ENCODE measurements around the gene CEMIP. TPM values are rescaled to one million over a fixed set of nuclear protein-coding genes. Genes with fewer than 3 reads are reported as not detected.

CEMIP gene
- total and polyA plus RNA-seq, 2 of the 13 experiments (the other 11 are each of a cell fraction or from before 2014, with no cell fraction given), result 4.3 to 28.5 TPM

DNA sequence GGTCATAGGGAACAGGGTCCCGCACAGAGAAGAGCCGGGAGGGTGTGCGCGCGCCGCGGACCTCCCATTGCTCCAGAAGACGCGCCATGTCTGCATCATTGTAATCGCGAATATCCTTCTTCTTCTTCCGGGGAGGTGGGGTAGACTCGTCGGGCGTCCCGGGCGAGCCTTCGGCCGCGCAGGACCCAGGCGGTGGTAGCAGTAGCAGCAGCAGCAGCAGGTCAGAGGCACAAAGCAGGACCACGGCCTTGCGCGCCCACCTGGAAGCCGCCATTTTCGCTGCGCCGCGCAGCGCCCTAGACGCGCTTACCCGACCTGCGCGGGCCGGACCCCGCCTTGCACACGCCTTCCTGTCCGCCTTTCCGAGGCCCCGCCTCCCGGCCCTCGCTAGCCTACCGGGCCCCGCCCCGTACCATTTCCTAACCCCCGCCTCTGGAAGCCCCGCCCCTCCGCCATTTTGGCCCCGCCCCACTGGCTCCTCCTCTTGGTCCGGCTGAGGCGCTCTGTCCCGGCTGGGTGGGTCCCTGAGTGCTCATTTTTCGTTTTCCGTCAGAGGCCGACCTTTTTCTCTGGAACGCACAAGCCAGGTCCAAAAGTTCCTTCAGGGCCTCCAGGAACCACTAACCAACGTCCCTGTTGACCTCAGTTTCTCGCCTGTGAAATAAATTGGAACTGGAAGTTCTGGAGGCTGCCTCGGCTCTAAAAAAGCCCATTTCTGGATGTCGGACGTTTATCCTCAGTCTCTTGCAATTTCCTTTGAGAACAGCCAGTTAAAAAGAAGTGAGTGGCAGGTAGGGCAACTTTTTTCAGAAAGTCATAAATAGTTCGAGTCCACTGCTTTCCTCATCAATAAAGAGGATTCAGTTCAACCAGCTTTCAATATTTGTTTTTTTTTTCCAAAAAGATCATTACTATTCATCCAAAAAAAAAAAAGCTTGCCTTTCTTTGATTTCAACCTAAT lies 210.6 kb downstream of the CEMIP start, which contains the start of gene MESD (continued):
- TF ChIP-seq, protein P1, sequence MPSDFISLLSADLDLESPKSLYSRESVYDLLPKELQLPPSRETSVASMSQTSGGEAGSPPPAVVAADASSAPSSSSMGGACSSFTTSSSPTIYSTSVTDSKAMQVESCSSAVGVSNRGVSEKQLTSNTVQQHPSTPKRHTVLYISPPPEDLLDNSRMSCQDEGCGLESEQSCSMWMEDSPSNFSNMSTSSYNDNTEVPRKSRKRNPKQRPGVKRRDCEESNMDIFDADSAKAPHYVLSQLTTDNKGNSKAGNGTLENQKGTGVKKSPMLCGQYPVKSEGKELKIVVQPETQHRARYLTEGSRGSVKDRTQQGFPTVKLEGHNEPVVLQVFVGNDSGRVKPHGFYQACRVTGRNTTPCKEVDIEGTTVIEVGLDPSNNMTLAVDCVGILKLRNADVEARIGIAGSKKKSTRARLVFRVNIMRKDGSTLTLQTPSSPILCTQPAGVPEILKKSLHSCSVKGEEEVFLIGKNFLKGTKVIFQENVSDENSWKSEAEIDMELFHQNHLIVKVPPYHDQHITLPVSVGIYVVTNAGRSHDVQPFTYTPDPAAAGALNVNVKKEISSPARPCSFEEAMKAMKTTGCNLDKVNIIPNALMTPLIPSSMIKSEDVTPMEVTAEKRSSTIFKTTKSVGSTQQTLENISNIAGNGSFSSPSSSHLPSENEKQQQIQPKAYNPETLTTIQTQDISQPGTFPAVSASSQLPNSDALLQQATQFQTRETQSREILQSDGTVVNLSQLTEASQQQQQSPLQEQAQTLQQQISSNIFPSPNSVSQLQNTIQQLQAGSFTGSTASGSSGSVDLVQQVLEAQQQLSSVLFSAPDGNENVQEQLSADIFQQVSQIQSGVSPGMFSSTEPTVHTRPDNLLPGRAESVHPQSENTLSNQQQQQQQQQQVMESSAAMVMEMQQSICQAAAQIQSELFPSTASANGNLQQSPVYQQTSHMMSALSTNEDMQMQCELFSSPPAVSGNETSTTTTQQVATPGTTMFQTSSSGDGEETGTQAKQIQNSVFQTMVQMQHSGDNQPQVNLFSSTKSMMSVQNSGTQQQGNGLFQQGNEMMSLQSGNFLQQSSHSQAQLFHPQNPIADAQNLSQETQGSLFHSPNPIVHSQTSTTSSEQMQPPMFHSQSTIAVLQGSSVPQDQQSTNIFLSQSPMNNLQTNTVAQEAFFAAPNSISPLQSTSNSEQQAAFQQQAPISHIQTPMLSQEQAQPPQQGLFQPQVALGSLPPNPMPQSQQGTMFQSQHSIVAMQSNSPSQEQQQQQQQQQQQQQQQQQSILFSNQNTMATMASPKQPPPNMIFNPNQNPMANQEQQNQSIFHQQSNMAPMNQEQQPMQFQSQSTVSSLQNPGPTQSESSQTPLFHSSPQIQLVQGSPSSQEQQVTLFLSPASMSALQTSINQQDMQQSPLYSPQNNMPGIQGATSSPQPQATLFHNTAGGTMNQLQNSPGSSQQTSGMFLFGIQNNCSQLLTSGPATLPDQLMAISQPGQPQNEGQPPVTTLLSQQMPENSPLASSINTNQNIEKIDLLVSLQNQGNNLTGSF (CRISPR knock-in tag; IDR thresholded peaks at IDR 0.05), result no peak
- TF ChIP-seq KLF11 (CRISPR knock-in tag; IDR thresholded peaks at IDR 0.05), result no peak
- no peak for TF ChIP-seq RARG (CRISPR knock-in tag; IDR thresholded peaks at IDR 0.05; ENCODE audit: low read depth)
- no peak for TF ChIP-seq STAT5B (CRISPR knock-in tag; IDR thresholded peaks at IDR 0.05)
- TF ChIP-seq, protein P2, sequence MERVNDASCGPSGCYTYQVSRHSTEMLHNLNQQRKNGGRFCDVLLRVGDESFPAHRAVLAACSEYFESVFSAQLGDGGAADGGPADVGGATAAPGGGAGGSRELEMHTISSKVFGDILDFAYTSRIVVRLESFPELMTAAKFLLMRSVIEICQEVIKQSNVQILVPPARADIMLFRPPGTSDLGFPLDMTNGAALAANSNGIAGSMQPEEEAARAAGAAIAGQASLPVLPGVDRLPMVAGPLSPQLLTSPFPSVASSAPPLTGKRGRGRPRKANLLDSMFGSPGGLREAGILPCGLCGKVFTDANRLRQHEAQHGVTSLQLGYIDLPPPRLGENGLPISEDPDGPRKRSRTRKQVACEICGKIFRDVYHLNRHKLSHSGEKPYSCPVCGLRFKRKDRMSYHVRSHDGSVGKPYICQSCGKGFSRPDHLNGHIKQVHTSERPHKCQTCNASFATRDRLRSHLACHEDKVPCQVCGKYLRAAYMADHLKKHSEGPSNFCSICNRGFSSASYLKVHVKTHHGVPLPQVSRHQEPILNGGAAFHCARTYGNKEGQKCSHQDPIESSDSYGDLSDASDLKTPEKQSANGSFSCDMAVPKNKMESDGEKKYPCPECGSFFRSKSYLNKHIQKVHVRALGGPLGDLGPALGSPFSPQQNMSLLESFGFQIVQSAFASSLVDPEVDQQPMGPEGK (CRISPR knock-in tag; IDR thresholded peaks at IDR 0.05), result 0 out of 2 replicates have a peak, but pooled peaks have one; percentile 43
- TF ChIP-seq, protein P3, sequence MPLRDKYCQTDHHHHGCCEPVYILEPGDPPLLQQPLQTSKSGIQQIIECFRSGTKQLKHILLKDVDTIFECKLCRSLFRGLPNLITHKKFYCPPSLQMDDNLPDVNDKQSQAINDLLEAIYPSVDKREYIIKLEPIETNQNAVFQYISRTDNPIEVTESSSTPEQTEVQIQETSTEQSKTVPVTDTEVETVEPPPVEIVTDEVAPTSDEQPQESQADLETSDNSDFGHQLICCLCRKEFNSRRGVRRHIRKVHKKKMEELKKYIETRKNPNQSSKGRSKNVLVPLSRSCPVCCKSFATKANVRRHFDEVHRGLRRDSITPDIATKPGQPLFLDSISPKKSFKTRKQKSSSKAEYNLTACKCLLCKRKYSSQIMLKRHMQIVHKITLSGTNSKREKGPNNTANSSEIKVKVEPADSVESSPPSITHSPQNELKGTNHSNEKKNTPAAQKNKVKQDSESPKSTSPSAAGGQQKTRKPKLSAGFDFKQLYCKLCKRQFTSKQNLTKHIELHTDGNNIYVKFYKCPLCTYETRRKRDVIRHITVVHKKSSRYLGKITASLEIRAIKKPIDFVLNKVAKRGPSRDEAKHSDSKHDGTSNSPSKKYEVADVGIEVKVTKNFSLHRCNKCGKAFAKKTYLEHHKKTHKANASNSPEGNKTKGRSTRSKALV (CRISPR knock-in tag; IDR thresholded peaks at IDR 0.05), result peak; percentile 84; the same call in 1 of the 2 replicates
- no peak for TF ChIP-seq ZFP1 (CRISPR knock-in tag; IDR thresholded peaks at IDR 0.05)
- no peak for TF ChIP-seq CAMTA2 (CRISPR knock-in tag; IDR thresholded peaks at IDR 0.05; ENCODE audit: borderline replicate concordance)
- TF ChIP-seq GPN1 (CRISPR knock-in tag; IDR thresholded peaks at IDR 0.05; ENCODE audit: borderline replicate concordance), result no peak
- TF ChIP-seq, protein P4, sequence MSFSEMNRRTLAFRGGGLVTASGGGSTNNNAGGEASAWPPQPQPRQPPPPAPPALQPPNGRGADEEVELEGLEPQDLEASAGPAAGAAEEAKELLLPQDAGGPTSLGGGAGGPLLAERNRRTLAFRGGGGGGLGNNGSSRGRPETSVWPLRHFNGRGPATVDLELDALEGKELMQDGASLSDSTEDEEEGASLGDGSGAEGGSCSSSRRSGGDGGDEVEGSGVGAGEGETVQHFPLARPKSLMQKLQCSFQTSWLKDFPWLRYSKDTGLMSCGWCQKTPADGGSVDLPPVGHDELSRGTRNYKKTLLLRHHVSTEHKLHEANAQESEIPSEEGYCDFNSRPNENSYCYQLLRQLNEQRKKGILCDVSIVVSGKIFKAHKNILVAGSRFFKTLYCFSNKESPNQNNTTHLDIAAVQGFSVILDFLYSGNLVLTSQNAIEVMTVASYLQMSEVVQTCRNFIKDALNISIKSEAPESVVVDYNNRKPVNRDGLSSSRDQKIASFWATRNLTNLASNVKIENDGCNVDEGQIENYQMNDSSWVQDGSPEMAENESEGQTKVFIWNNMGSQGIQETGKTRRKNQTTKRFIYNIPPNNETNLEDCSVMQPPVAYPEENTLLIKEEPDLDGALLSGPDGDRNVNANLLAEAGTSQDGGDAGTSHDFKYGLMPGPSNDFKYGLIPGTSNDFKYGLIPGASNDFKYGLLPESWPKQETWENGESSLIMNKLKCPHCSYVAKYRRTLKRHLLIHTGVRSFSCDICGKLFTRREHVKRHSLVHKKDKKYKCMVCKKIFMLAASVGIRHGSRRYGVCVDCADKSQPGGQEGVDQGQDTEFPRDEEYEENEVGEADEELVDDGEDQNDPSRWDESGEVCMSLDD (CRISPR knock-in tag; IDR thresholded peaks at IDR 0.05; ENCODE audit: borderline replicate concordance), result no peak
- TF ChIP-seq, protein P5, sequence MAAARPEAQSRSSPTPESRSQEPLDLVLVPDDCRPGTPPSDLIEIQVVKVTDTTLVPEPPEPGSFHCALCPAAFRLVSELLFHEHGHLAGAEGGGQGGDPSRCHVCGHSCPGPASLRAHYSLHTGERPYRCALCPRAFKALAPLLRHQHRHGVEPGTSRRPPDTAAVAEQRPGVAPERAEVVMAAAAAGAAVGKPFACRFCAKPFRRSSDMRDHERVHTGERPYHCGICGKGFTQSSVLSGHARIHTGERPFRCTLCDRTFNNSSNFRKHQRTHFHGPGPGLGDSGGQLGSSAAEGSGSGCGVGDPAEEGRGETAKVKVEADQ (CRISPR knock-in tag; IDR thresholded peaks at IDR 0.05; ENCODE audit: borderline replicate concordance), result no peak
- TF ChIP-seq, protein P6, sequence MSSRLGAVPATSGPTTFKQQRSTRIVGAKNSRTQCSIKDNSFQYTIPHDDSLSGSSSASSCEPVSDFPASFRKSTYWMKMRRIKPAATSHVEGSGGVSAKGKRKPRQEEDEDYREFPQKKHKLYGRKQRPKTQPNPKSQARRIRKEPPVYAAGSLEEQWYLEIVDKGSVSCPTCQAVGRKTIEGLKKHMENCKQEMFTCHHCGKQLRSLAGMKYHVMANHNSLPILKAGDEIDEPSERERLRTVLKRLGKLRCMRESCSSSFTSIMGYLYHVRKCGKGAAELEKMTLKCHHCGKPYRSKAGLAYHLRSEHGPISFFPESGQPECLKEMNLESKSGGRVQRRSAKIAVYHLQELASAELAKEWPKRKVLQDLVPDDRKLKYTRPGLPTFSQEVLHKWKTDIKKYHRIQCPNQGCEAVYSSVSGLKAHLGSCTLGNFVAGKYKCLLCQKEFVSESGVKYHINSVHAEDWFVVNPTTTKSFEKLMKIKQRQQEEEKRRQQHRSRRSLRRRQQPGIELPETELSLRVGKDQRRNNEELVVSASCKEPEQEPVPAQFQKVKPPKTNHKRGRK (CRISPR knock-in tag; IDR thresholded peaks at IDR 0.05), result no peak
